Measurements from ENCODE around the gene ATF2. TPM values are rescaled to one million over a fixed set of nuclear protein-coding genes. Genes with fewer than 3 reads are reported as not detected.

Gene ATF2
- total and polyA plus RNA-seq, 2 of the 4 experiments (the other 2 are of a cell fraction), result 23.2 to 60.0 TPM

DNA sequence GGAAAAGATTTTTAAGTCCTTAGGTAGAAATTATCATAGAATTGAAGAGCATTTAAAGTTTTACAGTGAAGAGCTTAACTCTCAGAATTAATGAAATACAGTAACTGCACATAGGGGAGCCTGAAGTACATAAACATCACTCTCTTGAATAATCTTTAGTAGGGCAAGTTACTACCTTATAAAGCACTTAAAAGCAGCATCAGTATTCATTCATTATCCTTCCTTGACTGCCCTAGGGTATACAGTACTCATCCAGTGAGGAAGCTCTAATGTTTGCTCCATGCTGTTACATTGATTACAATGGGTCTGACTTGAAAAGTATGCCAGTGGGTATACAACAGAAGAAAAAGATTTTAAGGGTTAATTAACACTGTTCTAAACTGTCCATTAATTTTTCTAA is 66.5 kb downstream of the ATF2 start:
- no peak overlapping the region for H3K9ac ChIP-seq (ENCODE audit: low read depth, low read length)
- H3K4ac ChIP-seq (ENCODE audit: low read depth, low read length), result no peak overlapping the region
- H3K36me3 ChIP-seq (ENCODE audit: control insufficient read depth, insufficient read depth, low read length), result peaks cover 4% of the 10 kb centered on the region; the same call in 1 of the 2 replicates
- H2BK20ac ChIP-seq (ENCODE audit: low read depth, low read length), result no peak overlapping the region
- H3K27me3 ChIP-seq (ENCODE audit: control insufficient read depth, insufficient read depth, low read length), result no peaks in the 10 kb centered on the region
- H2BK5ac ChIP-seq (ENCODE audit: low read depth, low read length, poor library complexity, severe bottlenecking), result no peak overlapping the region
- H4K91ac ChIP-seq (ENCODE audit: insufficient read depth, low read depth, low read length), result no peak overlapping the region
- no peak overlapping the region for H2AK5ac ChIP-seq (ENCODE audit: low read depth, low read length)
- no peaks in the 10 kb centered on the region for H3K79me1 ChIP-seq (ENCODE audit: low read depth in 1 of 2, low read length in 2 of 2)
- H3K4me2 ChIP-seq (ENCODE audit: low read depth, low read length), result no peak overlapping the region
- no peak overlapping the region for H3K14ac ChIP-seq (replicated peaks; ENCODE audit: low read depth, low read length)
- peaks cover 3% of the 10 kb centered on the region for H3K4me1 ChIP-seq (ENCODE audit: control insufficient read depth, insufficient read depth, low read length)
- H4K8ac ChIP-seq (ENCODE audit: low read depth in 2 of 2, low read length in 2 of 2), result no peak overlapping the region
- DNase-seq (no peak), ATAC-seq (ENCODE audit: low read depth) (no peak)
- in situ Hi-C loops (cut with MboI; ENCODE audit: low sequenced_read_pairs) (no loop called here), dilution Hi-C loops (cut with HindIII; ENCODE audit: low sequenced_read_pairs, unreplicated experiment) (no loop called here), intact Hi-C loops (cut with micrococcal nuclease) (no loop called here)
- no peak overlapping the region for H3K23ac ChIP-seq (ENCODE audit: low read depth, low read length)
- no peak overlapping the region for H3K4me3 ChIP-seq (ENCODE audit: insufficient read depth, low read depth, low read length)
- no peak overlapping the region for H3K56ac ChIP-seq (ENCODE audit: extremely low read depth, insufficient read depth, low read length)
- ChIA-PET CTCF (no interaction called here), POLR2A (ENCODE audit: unreplicated experiment) (no interaction called here)
- H2AK9ac ChIP-seq (replicated peaks; ENCODE audit: low read depth, low read length, poor library complexity), result no peak overlapping the region
- H2BK15ac ChIP-seq (ENCODE audit: low read depth, low read length), result no peak overlapping the region
- no peaks in the 10 kb centered on the region for H3K9me1 ChIP-seq (ENCODE audit: insufficient read depth, low read length)
- H4K20me1 ChIP-seq (ENCODE audit: insufficient read depth, low read length), result peaks cover 5% of the 10 kb centered on the region; the same call in 1 of the 2 replicates
- no peak overlapping the region for H4K5ac ChIP-seq (ENCODE audit: low read depth, low read length)
- no peak overlapping the region for H3K27ac ChIP-seq (ENCODE audit: insufficient read depth, low read length)
- no TSS peak for BruUV-seq (replicated peaks)
- no peak overlapping the region for H2AFZ ChIP-seq (replicated peaks; ENCODE audit: low read length, poor library complexity)
- TF ChIP-seq RCOR1 (IDR thresholded peaks at IDR 0.05; ENCODE audit: insufficient replicate concordance, low read length) (no peak), CHD1 (IDR thresholded peaks at IDR 0.05; ENCODE audit: low read depth, low read length) (no peak), NFE2L2 (IDR thresholded peaks at IDR 0.05; ENCODE audit: low read depth, low read length) (no peak), MAFK (IDR thresholded peaks at IDR 0.05; ENCODE audit: low read depth, low read length) (no peak), CEBPB (IDR thresholded peaks at IDR 0.05; ENCODE audit: low read depth, low read length) (no peak), MXI1 (IDR thresholded peaks at IDR 0.05; ENCODE audit: borderline replicate concordance, low read depth, low read length) (no peak), RAD21 (IDR thresholded peaks at IDR 0.05; ENCODE audit: low read length) (no peak), POLR2A (IDR thresholded peaks at IDR 0.05; ENCODE audit: low read depth, low read length) (no peak), FOS (IDR thresholded peaks at IDR 0.05; ENCODE audit: low read depth, low read length) (no peak), MAZ (IDR thresholded peaks at IDR 0.05; ENCODE audit: borderline replicate concordance, low read depth, low read length) (no peak), SMC3 (IDR thresholded peaks at IDR 0.05; ENCODE audit: low read depth, low read length) (no peak), RFX5 (IDR thresholded peaks at IDR 0.05; ENCODE audit: low read depth, low read length) (no peak), BHLHE40 (IDR thresholded peaks at IDR 0.05; ENCODE audit: low read depth, low read length) (no peak)
- TF ChIP-seq, protein P1, sequence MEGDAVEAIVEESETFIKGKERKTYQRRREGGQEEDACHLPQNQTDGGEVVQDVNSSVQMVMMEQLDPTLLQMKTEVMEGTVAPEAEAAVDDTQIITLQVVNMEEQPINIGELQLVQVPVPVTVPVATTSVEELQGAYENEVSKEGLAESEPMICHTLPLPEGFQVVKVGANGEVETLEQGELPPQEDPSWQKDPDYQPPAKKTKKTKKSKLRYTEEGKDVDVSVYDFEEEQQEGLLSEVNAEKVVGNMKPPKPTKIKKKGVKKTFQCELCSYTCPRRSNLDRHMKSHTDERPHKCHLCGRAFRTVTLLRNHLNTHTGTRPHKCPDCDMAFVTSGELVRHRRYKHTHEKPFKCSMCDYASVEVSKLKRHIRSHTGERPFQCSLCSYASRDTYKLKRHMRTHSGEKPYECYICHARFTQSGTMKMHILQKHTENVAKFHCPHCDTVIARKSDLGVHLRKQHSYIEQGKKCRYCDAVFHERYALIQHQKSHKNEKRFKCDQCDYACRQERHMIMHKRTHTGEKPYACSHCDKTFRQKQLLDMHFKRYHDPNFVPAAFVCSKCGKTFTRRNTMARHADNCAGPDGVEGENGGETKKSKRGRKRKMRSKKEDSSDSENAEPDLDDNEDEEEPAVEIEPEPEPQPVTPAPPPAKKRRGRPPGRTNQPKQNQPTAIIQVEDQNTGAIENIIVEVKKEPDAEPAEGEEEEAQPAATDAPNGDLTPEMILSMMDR (conservative IDR thresholded peaks at IDR 0.05; ENCODE audit: low read depth, low read length), result no peak
- TF ChIP-seq, protein P2, sequence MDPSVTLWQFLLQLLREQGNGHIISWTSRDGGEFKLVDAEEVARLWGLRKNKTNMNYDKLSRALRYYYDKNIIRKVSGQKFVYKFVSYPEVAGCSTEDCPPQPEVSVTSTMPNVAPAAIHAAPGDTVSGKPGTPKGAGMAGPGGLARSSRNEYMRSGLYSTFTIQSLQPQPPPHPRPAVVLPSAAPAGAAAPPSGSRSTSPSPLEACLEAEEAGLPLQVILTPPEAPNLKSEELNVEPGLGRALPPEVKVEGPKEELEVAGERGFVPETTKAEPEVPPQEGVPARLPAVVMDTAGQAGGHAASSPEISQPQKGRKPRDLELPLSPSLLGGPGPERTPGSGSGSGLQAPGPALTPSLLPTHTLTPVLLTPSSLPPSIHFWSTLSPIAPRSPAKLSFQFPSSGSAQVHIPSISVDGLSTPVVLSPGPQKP (IDR thresholded peaks at IDR 0.05; ENCODE audit: borderline replicate concordance, low read depth, low read length), result no peak
- TF ChIP-seq, protein P3, sequence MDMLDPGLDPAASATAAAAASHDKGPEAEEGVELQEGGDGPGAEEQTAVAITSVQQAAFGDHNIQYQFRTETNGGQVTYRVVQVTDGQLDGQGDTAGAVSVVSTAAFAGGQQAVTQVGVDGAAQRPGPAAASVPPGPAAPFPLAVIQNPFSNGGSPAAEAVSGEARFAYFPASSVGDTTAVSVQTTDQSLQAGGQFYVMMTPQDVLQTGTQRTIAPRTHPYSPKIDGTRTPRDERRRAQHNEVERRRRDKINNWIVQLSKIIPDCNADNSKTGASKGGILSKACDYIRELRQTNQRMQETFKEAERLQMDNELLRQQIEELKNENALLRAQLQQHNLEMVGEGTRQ (IDR thresholded peaks at IDR 0.05; ENCODE audit: low read depth, low read length), result no peak
- no peak overlapping the region for H2BK120ac ChIP-seq (ENCODE audit: low read depth, low read length)
- no peaks in the 10 kb centered on the region for H3K9me3 ChIP-seq (ENCODE audit: control insufficient read depth, insufficient read depth, low read length)
- no peak overlapping the region for H3K18ac ChIP-seq (ENCODE audit: low read depth, low read length)

All from IMR-90 (cell line).